ENCODE measurements around the gene ZDHHC7. TPM values are rescaled to one million over a fixed set of nuclear protein-coding genes. Genes with fewer than 3 reads are reported as not detected.

ZDHHC7 gene
- total RNA-seq, 3 donors from 2014 or later (not counting 1 experiment from before 2014, with no cell fraction given): 37.9 to 64.9 (median 45.2) TPM

DNA sequence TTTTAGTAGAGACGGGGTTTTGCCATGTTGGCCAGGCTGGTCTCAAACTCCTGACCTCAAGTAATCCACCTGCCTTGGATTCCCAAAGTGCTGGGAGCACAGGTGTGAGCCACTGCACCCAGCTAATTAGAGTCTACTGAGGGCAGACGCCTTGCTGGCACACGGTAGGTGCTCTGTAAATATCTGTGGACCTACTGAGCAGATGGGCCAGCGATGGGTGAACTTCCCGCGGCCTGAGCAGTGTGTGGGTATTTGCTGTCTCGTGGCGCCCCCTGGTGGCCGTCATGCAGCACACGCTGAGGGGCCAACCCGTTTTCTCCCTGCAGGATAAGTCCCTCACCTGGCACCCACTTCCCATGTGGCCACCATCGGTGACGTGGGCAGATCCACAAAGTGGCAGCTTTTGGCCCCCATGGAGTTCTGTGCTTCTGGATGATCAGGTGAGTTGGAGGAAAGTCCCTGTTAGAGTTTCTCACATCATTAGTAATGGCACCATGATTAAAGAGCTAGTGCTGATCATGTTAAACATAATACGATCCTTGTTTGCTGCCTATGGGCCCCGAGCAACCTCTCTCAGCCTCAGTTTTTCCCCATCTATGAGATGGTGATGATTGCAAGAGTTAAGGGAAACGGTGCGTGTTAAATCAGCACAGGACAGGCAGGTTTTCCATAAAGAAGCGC, 40.7 kb downstream of the ZDHHC7 start:
- peaks cover 11% of the 10 kb centered on the region for H3K36me3 ChIP-seq (ENCODE audit: control insufficient read depth, insufficient read depth, low read length)
- intact Hi-C loops (cut with micrococcal nuclease): loop anchor here (1.0 kb wide), 2 partner anchors 45 to 216 kb away; no protein-coding TSS in a partner anchor
- H3K4me1 ChIP-seq (ENCODE audit: control insufficient read depth, insufficient read depth, low read length): peaks cover 5% of the 10 kb centered on the region
- H3K27me3 ChIP-seq (ENCODE audit: control insufficient read depth, insufficient read depth, low read length): no peaks in the 10 kb centered on the region
- H3K9me3 ChIP-seq (ENCODE audit: control insufficient read depth, insufficient read depth, low read length): no peaks in the 10 kb centered on the region
- H3K4me3 ChIP-seq (ENCODE audit: low read length): no peak overlapping the region
- TF ChIP-seq, protein P1, sequence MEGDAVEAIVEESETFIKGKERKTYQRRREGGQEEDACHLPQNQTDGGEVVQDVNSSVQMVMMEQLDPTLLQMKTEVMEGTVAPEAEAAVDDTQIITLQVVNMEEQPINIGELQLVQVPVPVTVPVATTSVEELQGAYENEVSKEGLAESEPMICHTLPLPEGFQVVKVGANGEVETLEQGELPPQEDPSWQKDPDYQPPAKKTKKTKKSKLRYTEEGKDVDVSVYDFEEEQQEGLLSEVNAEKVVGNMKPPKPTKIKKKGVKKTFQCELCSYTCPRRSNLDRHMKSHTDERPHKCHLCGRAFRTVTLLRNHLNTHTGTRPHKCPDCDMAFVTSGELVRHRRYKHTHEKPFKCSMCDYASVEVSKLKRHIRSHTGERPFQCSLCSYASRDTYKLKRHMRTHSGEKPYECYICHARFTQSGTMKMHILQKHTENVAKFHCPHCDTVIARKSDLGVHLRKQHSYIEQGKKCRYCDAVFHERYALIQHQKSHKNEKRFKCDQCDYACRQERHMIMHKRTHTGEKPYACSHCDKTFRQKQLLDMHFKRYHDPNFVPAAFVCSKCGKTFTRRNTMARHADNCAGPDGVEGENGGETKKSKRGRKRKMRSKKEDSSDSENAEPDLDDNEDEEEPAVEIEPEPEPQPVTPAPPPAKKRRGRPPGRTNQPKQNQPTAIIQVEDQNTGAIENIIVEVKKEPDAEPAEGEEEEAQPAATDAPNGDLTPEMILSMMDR (IDR thresholded peaks at IDR 0.05): peak; percentile 95
- H3K27me3 Mint-ChIP-seq (ENCODE audit: low read depth in 2 of 2): no peaks in the 10 kb centered on the region
- H3K9me3 Mint-ChIP-seq: no peaks in the 10 kb centered on the region
- no peak overlapping the region for H3K4me3 Mint-ChIP-seq
- ATAC-seq (peak; percentile 90 to 95 (median 92)), DNase-seq (peak; percentile 68 to 90)
- no peak overlapping the region for H3K27ac ChIP-seq (ENCODE audit: low read length)
- H3K36me3 Mint-ChIP-seq: peaks cover 4% of the 10 kb centered on the region
- 22% methylated on average over 17 of the region's 18 CpGs for WGBS (ENCODE audit: insufficient coverage)
- peaks cover 0 to 4% of the 10 kb centered on the region in 2 donors for H3K4me1 Mint-ChIP-seq
- H3K27ac Mint-ChIP-seq: no peak overlapping the region

DNA sequence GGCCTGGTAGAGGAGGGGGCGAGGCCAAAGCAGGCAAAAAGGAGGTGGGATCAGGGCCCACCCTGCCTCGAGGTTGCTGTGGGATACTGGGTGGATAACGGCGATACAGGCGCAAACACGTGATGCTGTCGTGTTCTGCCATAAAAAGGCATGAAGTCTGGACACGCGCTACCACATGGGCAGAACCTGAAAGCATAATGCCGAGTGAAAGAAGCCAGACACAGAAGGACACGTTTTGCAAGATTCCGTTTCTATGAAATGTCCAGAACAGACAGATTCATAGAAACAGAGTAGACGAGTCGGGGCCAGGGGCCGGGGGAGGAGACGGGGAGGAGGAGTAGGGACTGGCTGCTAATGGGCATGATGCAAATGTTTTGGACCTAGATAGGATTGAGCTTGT, 43.5 kb downstream of the ZDHHC7 start:
- Histone ChIP-seq H3K4me3 (ENCODE audit: low read length) (no peak overlapping the region), H3K27me3 (ENCODE audit: control insufficient read depth, insufficient read depth, low read length) (no peaks in the 10 kb centered on the region), H3K36me3 (ENCODE audit: control insufficient read depth, insufficient read depth, low read length) (no peaks in the 10 kb centered on the region), H3K27ac (ENCODE audit: low read length) (no peak overlapping the region), H3K9me3 (ENCODE audit: control insufficient read depth, insufficient read depth, low read length) (no peaks in the 10 kb centered on the region), H3K4me1 (ENCODE audit: control insufficient read depth, insufficient read depth, low read length) (peaks cover 5% of the 10 kb centered on the region)
- intact Hi-C loops (cut with micrococcal nuclease): no loop called here
- 91% methylated on average over 16 of the region's 16 CpGs for WGBS (ENCODE audit: insufficient coverage)
- ATAC-seq (no peak), DNase-seq (no peak)
- no peaks in the 10 kb centered on the region for H3K36me3 Mint-ChIP-seq
- peaks cover 0 to 5% of the 10 kb centered on the region in 2 donors for H3K27me3 Mint-ChIP-seq (ENCODE audit: low read depth in 2 of 2)
- H3K27ac Mint-ChIP-seq: no peak overlapping the region
- no peak overlapping the region for H3K4me3 Mint-ChIP-seq
- H3K4me1 Mint-ChIP-seq: peaks cover 0 to 4% of the 10 kb centered on the region in 2 donors
- TF ChIP-seq, protein P1 (IDR thresholded peaks at IDR 0.05): no peak
- no peaks in the 10 kb centered on the region for H3K9me3 Mint-ChIP-seq

- no peaks in the 10 kb centered on the region for H3K36me3 ChIP-seq (ENCODE audit: control insufficient read depth, insufficient read depth, low read length)
Observed at GRCh38 chr16:84965428-84966415, 45.6 kb downstream of the ZDHHC7 start.

More at GRCh38 chr16:84965428-84966415, 45.6 kb downstream of the ZDHHC7 start:
- Mint-ChIP-seq H3K9me3 (no peaks in the 10 kb centered on the region), H3K4me1 (peaks cover 0 to 3% of the 10 kb centered on the region in 2 donors), H3K27me3 (ENCODE audit: low read depth in 2 of 2) (peaks cover 0 to 9% of the 10 kb centered on the region in 2 donors), H3K36me3 (no peaks in the 10 kb centered on the region), H3K27ac (no peak overlapping the region), H3K4me3 (no peak overlapping the region)
- H3K4me1 ChIP-seq (ENCODE audit: control insufficient read depth, insufficient read depth, low read length): peaks cover 5% of the 10 kb centered on the region
- WGBS (ENCODE audit: insufficient coverage): 93% methylated on average over 43 of the region's 43 CpGs
- no peaks in the 10 kb centered on the region for H3K27me3 ChIP-seq (ENCODE audit: control insufficient read depth, insufficient read depth, low read length)
- no peak overlapping the region for H3K27ac ChIP-seq (ENCODE audit: low read length)
- ATAC-seq (no peak), DNase-seq (no peak)
- no peak overlapping the region for H3K4me3 ChIP-seq (ENCODE audit: low read length)
- TF ChIP-seq, protein P1 (IDR thresholded peaks at IDR 0.05): no peak
- H3K9me3 ChIP-seq (ENCODE audit: control insufficient read depth, insufficient read depth, low read length): no peaks in the 10 kb centered on the region
- intact Hi-C loops (cut with micrococcal nuclease): no loop called here
